Measurements from ENCODE around the gene SPINK4. TPM values are rescaled to one million over a fixed set of nuclear protein-coding genes. Genes with fewer than 3 reads are reported as not detected.

The SPINK4 gene, protein sequence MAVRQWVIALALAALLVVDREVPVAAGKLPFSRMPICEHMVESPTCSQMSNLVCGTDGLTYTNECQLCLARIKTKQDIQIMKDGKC
- total RNA-seq = not detected in 2 replicates

DNA sequence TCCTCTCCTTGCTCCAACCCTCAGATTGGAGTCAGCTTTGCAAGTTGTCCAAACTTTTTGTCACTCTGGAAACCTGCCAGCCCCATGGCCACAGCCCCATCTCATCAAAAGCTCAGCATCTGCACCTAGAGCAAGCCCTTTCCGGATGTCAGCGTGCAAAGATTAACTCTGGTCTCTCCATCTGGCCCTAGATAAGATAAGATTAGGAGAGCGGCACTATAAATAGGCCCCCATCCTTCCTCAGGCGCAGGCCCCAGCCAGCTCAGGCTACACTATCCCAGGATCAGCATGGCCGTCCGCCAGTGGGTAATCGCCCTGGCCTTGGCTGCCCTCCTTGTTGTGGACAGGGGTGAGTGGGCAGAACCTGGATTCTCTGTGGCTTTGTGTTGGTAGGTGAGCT, at the start of gene SPINK4:
TSS of gene SPINK4 (plus strand) at position 247 of the 400 bp plus-strand sequence. CDS start at position 289, 42 bp downstream.
- DNase-seq (ENCODE audit: extremely low read depth, low read depth, low spot score) = no peak

DNA sequence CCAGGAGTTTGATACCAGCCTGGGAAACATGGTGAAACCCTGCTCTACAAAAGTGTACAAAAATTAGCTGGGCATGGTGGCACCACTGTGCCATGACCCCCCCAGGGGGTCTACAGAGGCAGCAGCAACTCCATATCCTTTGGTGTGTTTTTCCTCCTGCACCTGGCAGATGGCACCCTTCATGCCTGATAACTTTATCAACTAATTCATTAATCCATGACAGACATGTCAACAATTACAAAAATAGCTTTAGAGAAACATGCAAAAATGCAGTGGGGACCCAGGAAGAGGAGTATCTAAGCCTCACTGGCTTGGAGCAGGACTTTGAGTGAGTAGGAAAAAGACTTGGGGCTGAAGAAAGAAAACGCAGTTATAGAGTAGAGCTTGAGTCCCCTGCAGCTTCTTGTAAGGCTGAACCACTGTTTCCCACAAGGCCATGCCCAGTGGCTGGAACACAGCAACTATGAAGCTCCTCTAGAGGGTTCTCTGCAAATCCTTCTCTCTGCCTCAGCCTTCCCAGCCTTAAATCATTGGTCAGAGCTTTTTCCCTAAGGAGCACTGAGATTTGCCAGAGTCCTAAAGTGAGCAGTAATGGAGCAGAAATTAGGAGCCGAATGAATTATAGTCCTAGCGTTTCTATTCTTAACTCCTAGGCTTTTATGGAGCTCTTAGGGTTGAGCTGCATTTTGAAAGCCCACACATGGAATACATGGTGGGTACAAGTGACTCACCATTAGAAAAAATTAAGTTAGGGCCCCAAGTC, 47.3 kb upstream of the SPINK4 start:
- no peak for DNase-seq (ENCODE audit: extremely low read depth, low read depth, low spot score)

DNA sequence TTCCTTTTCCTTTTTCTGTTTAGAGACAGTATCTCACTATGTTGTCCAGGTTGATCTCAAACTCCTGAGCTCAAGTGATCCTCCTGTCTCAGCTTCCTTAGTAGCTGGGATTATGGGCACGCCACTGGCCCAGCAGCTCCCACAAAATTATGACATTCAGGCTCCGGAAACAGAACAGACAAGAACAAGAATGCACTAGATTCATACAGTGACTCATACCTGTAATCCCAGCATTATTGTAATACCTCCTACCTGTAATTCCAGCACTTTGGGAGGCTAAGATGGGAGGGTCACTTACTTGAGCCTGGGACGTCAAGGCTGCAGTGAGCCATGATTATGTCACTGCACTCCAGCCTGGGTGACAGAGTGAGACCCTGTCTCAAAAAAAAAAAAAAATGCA, 46.1 kb upstream of the SPINK4 start:
- no peak for DNase-seq (ENCODE audit: extremely low read depth, low read depth, low spot score)

- DNase-seq (ENCODE audit: extremely low read depth, low read depth, low spot score) = no peak
Observed at GRCh38 chr9:33196736-33197135, 43.2 kb upstream of the SPINK4 start.

GRCh38 chr9:33197279-33198152, 42.5 kb upstream of the SPINK4 start:
- no peak for DNase-seq (ENCODE audit: extremely low read depth, low read depth, low spot score)

GRCh38 chr9:33198165-33198564, 41.8 kb upstream of the SPINK4 start:
- no peak for DNase-seq (ENCODE audit: extremely low read depth, low read depth, low spot score)

- DNase-seq (ENCODE audit: extremely low read depth, low read depth, low spot score) = no peak
Observed at GRCh38 chr9:33202018-33202417, 37.9 kb upstream of the SPINK4 start.

DNA sequence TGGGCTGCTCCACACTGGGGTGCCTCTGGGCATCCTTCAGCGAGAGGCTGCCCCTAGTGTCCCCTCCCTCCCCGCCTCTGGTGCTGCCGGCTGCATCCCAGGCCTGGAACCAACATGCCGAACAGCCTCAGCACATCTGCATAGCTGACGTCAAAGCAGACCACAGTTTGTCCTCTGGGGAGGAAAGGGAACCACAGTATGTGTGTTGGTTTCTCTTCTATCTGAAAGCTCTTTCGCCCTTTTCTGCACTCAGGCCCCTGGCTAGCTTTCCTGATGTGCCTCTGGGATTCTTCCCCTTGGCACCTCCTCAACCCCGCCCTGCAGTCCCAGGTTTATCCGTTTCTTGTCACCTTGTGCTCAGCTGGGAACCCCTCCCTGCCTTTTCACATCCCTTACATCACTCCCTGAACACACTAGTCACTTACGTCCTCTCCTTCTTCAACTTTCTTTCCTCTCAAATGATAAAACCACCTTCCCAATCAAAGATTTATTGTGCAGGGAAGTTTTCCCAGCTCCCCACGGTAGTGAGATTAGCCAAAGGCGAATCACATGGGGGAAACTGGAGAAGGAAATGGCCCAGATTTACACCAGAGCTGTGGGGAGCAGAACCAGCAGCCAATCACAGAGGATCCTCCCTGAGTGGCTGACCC, 37.3 kb upstream of the SPINK4 start:
- no peak for DNase-seq (ENCODE audit: extremely low read depth, low read depth, low spot score)

GRCh38 chr9:33209394-33209793, 30.6 kb upstream of the SPINK4 start:
- DNase-seq (ENCODE audit: extremely low read depth, low read depth, low spot score) = no peak

GRCh38 chr9:33210006-33210715, 29.8 kb upstream of the SPINK4 start:
- DNase-seq (ENCODE audit: extremely low read depth, low read depth, low spot score) = no peak

GRCh38 chr9:33211695-33212393, 28.1 kb upstream of the SPINK4 start:
- no peak for DNase-seq (ENCODE audit: extremely low read depth, low read depth, low spot score)

DNA sequence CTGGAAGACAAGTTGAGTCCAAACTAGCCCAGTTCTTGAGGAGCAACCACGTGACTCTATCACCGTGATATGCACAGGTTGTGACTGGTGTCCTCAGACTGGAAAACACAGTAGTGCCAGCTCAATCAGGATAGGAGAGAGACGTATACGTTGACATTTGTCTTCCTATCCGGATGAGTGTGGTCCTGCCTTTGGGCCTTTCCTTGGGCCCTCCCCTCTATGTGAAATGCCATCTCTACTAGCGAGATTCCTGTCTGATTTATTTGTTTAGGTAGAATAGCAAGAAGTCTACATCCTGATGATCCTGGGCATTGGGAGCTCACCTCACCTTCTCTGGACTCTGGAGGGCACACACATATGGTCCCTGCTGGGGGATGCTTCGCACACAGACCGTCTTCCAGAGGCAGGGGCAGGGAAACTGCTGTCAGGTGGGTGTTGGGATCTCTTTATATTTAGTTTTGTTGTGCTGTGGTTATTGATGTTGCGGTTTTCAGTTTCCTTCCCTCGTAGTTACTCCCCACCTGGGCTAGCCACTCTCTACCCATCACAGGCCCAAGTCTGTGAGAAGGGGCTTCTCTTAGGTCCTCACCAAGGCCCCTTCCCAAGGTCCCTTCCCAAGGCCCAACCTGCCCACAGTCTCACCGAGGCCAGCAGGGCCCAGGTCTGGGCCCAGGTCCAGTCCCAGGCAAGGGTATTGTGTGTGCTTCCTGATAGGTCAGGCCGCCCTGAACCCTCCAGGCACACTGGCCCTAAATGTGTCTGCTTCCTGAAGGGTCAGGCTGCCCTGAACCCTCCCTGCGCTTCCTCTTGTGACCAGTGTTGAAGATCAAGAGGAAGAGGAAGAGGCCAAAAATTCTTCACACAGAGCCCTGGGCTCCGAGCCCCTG, 19.0 kb upstream of the SPINK4 start:
- no peak for DNase-seq (ENCODE audit: extremely low read depth, low read depth, low spot score)

DNA sequence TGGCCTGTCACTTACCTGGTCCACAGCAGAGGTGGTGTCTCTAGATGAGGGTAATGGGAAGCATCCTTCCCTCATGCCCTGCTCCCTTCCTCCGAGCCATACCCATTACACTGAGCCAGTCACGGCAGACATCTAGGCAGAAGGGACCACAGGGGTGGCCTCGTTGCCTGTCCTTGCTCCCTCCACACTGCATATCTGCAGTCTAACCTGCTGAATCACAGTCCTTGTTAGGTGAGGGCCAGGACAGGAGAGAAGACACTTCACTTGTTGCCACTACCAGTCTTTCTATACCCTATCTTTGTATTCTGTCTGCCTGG, 18.4 kb upstream of the SPINK4 start:
- no peak for DNase-seq (ENCODE audit: extremely low read depth, low read depth, low spot score)

GRCh38 chr9:33222031-33222430, 17.9 kb upstream of the SPINK4 start:
- DNase-seq (ENCODE audit: extremely low read depth, low read depth, low spot score) = no peak

- DNase-seq (ENCODE audit: extremely low read depth, low read depth, low spot score) = no peak
Observed at GRCh38 chr9:33223696-33224095, 16.3 kb upstream of the SPINK4 start.

DNA sequence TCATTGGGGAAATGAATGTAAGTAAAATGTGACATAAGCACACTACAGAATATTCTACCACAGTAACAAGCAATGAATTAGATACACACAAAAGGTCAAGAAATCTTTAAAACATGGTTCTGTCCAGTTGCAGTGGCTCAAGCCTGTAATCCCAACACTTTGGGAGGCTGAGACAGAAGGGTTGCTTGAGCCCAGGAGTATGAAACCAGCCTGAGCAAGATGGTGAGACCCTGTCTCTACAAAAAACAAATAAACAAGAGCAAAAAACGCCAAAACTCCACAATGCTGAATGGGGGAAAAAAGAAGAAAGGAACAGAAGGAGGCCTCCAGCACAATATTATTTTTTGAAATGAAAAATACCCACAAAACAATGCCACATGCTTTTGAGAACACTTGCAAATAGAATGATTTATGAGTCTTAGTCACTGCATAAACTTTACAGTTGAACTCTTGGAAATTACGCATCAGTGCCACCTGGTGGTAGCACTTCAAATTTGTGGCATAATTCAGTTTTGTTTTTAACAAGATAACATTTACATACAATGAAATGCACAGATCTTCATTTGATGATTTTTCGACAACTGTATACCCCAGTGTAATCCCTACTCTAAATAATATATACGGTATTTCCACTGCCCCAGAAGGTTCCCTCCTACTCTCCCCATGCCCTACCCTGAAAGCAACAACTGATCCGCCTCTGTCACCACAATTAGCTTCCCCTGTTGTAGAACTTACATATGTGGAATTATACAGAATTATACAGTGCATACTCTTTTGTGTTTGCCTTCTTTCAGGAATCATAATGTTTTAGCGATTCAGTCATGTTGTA, 14.4 kb upstream of the SPINK4 start:
- DNase-seq (ENCODE audit: extremely low read depth, low read depth, low spot score) = peak; percentile 82

DNA sequence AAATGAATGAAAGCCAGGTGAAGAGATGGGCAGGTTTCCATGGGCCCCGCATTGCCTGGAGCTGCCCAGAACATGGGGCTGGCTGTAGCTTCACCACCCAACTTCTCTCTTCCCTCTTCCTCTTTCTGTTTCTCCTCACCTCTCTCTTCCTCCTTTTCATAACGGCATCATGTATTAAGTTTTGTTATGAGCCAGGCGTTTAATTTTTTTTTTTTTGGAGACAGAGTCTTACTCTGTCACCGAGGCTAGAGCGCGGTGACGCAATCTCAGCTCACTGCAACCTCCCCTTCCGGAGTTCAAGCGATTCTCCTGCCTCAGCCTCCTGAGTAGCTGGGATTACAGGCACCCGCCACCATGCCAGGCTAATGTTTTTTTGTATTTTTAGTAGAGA, 13.0 kb upstream of the SPINK4 start:
- no peak for DNase-seq (ENCODE audit: extremely low read depth, low read depth, low spot score)

DNA sequence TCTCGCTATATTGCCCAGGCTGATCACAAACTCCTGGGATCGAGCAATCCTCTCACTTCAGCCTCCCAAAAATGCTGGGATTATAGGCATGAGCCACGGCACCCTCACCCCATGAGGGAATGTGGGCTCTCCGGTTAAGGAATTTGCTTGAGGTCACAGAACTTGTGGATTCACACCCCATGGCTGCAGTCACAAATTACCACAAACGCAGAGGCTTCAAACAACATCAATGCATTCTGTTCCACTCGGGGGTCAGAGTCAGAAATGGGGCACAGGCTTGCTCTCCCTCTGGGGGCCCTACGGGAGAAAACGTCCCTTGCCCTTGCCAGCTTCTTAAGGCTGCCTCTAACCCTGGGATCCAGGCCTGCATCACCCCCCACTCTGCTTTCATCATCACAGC, 12.2 kb upstream of the SPINK4 start:
- no peak for DNase-seq (ENCODE audit: extremely low read depth, low read depth, low spot score)

Measured in glomerular endothelial cell (primary cell).